Measurements from ENCODE around the gene STX8.

The STX8 gene

DNA sequence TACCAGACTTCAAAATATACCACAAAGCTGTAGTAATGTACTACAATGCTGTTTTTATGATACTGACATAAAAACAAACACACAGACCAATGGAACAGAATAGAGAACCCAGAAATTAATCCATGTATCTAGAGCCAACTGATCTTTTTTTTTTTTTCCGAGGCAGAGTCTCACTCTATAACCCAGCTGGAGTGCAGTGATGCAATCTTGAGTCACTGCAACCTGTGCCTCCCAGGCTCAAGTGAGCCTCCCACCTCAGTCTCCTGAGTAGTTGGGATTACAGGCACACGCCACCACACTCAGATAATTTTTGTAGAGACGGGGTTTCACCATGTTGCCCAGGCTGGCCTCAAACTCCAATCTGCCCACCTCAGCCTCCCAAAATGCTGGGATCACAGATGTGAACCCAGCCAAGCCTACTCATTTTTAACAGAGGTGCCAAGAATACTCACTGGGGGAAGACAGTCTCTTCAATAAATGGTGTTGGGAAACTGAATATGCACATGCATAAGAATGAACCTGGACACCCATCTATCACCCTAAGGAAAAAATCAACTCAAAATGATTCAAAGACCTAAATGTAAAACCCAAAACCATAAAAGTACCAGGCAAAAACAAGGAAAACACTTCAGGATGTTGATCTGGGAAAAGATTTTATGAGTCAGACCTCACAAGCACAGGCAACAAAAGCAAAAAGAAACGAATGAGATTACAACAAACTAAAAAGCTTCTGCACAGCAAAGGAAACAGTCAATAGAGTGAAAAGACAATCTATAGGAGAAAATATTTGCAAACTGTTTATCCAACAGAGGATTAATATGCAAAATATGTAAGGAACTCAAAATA lies 63.1 kb downstream of the STX8 start:
- H3K4me1 ChIP-seq (ENCODE audit: control insufficient read depth, insufficient read depth, low read length), result no peaks in the 10 kb centered on the region
- CTCF ChIA-PET, result no interaction called here
- TF ChIP-seq ZFP3 (tag by site-specific recombination; IDR thresholded peaks at IDR 0.05; ENCODE audit: low read depth), result no peak
- TF ChIP-seq, protein P1, sequence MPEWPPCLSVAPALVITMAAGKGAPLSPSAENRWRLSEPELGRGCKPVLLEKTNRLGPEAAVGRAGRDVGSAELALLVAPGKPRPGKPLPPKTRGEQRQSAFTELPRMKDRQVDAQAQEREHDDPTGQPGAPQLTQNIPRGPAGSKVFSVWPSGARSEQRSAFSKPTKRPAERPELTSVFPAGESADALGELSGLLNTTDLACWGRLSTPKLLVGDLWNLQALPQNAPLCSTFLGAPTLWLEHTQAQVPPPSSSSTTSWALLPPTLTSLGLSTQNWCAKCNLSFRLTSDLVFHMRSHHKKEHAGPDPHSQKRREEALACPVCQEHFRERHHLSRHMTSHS (tag by site-specific recombination; IDR thresholded peaks at IDR 0.05), result no peak
- TF ChIP-seq SCRT2 (tag by site-specific recombination; IDR thresholded peaks at IDR 0.05), result peak; percentile 95
- TF ChIP-seq FEZF1 (tag by site-specific recombination; IDR thresholded peaks at IDR 0.05), result peak; percentile 65
- TF ChIP-seq ZNF112 (tag by site-specific recombination; IDR thresholded peaks at IDR 0.05), result no peak
- peak; percentile 37; the same call in 1 of the 2 replicates for TF ChIP-seq ZNF335 (tag by site-specific recombination; conservative IDR thresholded peaks at IDR 0.05)
- TF ChIP-seq ZFP69B (tag by site-specific recombination; IDR thresholded peaks at IDR 0.05), result 0 out of 2 replicates have a peak, but pooled peaks have one; percentile 42
- no peak for TF ChIP-seq ZFP37 (tag by site-specific recombination; IDR thresholded peaks at IDR 0.05)
- TF ChIP-seq ZFHX2 (tag by site-specific recombination; conservative IDR thresholded peaks at IDR 0.05), result peak; percentile 60
- peak; percentile 47; the same call in 1 of the 2 replicates for TF ChIP-seq SP7 (tag by site-specific recombination; IDR thresholded peaks at IDR 0.05)
- peak; percentile 29; the same call in 1 of the 2 replicates for TF ChIP-seq KLF8 (tag by site-specific recombination; IDR thresholded peaks at IDR 0.05)
- no peak for TF ChIP-seq ZNF114 (tag by site-specific recombination; IDR thresholded peaks at IDR 0.05)
- no peak for TF ChIP-seq ZNF311 (tag by site-specific recombination; IDR thresholded peaks at IDR 0.05; ENCODE audit: borderline replicate concordance)
- TF ChIP-seq EGR2 (tag by site-specific recombination; IDR thresholded peaks at IDR 0.05; ENCODE audit: low read depth), result peak; percentile 72
- peak; percentile 82 for TF ChIP-seq GLIS1 (tag by site-specific recombination; IDR thresholded peaks at IDR 0.05)
- TF ChIP-seq ZNF324 (tag by site-specific recombination; IDR thresholded peaks at IDR 0.05), result 0 out of 2 replicates have a peak, but pooled peaks have one; percentile 61
- no peak for TF ChIP-seq ZNF571 (tag by site-specific recombination; IDR thresholded peaks at IDR 0.05)
- peak; percentile 45; the same call in 1 of the 2 replicates for TF ChIP-seq ZNF16 (tag by site-specific recombination; IDR thresholded peaks at IDR 0.05; ENCODE audit: low read depth)
- 0 out of 2 replicates have a peak, but pooled peaks have one; percentile 38 for TF ChIP-seq ZNF2 (tag by site-specific recombination; IDR thresholded peaks at IDR 0.05)
- peak; percentile 64 for TF ChIP-seq SCRT1 (tag by site-specific recombination; IDR thresholded peaks at IDR 0.05; ENCODE audit: borderline replicate concordance)
- TF ChIP-seq, protein P2, sequence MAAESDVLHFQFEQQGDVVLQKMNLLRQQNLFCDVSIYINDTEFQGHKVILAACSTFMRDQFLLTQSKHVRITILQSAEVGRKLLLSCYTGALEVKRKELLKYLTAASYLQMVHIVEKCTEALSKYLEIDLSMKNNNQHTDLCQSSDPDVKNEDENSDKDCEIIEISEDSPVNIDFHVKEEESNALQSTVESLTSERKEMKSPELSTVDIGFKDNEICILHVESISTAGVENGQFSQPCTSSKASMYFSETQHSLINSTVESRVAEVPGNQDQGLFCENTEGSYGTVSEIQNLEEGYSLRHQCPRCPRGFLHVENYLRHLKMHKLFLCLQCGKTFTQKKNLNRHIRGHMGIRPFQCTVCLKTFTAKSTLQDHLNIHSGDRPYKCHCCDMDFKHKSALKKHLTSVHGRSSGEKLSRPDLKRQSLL (tag by site-specific recombination; IDR thresholded peaks at IDR 0.05), result peak; percentile 87
- TF ChIP-seq, protein P3, sequence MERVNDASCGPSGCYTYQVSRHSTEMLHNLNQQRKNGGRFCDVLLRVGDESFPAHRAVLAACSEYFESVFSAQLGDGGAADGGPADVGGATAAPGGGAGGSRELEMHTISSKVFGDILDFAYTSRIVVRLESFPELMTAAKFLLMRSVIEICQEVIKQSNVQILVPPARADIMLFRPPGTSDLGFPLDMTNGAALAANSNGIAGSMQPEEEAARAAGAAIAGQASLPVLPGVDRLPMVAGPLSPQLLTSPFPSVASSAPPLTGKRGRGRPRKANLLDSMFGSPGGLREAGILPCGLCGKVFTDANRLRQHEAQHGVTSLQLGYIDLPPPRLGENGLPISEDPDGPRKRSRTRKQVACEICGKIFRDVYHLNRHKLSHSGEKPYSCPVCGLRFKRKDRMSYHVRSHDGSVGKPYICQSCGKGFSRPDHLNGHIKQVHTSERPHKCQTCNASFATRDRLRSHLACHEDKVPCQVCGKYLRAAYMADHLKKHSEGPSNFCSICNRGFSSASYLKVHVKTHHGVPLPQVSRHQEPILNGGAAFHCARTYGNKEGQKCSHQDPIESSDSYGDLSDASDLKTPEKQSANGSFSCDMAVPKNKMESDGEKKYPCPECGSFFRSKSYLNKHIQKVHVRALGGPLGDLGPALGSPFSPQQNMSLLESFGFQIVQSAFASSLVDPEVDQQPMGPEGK (tag by site-specific recombination; IDR thresholded peaks at IDR 0.05), result peak; percentile 39; the same call in 1 of the 2 replicates
- TF ChIP-seq KLF9 (tag by site-specific recombination; IDR thresholded peaks at IDR 0.05; ENCODE audit: low read depth), result 0 out of 2 replicates have a peak, but pooled peaks have one; percentile 18
- TF ChIP-seq, protein P4, sequence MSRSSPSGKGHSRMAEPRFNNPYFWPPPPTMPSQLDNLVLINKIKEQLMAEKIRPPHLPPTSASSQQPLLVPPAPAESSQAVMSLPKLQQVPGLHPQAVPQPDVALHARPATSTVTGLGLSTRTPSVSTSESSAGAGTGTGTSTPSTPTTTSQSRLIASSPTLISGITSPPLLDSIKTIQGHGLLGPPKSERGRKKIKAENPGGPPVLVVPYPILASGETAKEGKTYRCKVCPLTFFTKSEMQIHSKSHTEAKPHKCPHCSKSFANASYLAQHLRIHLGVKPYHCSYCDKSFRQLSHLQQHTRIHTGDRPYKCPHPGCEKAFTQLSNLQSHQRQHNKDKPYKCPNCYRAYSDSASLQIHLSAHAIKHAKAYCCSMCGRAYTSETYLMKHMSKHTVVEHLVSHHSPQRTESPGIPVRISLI (tag by site-specific recombination; IDR thresholded peaks at IDR 0.05), result peak; percentile 82
- peak; percentile 89 for TF ChIP-seq TRIM28 (IDR thresholded peaks at IDR 0.05; ENCODE audit: borderline replicate concordance, low read length)
- TF ChIP-seq ZIC2 (tag by site-specific recombination; IDR thresholded peaks at IDR 0.05), result peak; percentile 45; the same call in 1 of the 2 replicates
- 0 out of 2 replicates have a peak, but pooled peaks have one; percentile 43 for TF ChIP-seq ZNF24 (tag by site-specific recombination; IDR thresholded peaks at IDR 0.05)
- TF ChIP-seq ZEB2 (tag by site-specific recombination; IDR thresholded peaks at IDR 0.05), result peak; percentile 49; the same call in 1 of the 2 replicates
- TF ChIP-seq, protein P5, sequence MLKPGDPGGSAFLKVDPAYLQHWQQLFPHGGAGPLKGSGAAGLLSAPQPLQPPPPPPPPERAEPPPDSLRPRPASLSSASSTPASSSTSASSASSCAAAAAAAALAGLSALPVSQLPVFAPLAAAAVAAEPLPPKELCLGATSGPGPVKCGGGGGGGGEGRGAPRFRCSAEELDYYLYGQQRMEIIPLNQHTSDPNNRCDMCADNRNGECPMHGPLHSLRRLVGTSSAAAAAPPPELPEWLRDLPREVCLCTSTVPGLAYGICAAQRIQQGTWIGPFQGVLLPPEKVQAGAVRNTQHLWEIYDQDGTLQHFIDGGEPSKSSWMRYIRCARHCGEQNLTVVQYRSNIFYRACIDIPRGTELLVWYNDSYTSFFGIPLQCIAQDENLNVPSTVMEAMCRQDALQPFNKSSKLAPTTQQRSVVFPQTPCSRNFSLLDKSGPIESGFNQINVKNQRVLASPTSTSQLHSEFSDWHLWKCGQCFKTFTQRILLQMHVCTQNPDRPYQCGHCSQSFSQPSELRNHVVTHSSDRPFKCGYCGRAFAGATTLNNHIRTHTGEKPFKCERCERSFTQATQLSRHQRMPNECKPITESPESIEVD (tag by site-specific recombination; IDR thresholded peaks at IDR 0.05), result peak; percentile 60
- TF ChIP-seq ZNF792 (tag by site-specific recombination; IDR thresholded peaks at IDR 0.05), result no peak
- no peak for TF ChIP-seq ZNF624 (tag by site-specific recombination; IDR thresholded peaks at IDR 0.05)
- peak; percentile 85 for TF ChIP-seq ZBTB17 (tag by site-specific recombination; IDR thresholded peaks at IDR 0.05)
- POLR2A ChIA-PET, result no interaction called here
- H3K9me3 ChIP-seq (ENCODE audit: control insufficient read depth, insufficient read depth, low read depth, low read length), result peaks cover 3% of the 10 kb centered on the region
- no peaks in the 10 kb centered on the region for H3K36me3 ChIP-seq (ENCODE audit: control insufficient read depth in 2 of 2, insufficient read depth in 1 of 2, low read length in 2 of 2)
- H3K4me3 ChIP-seq (ENCODE audit: low read depth, low read length), result no peak overlapping the region
- no peak overlapping the region for H3K27ac ChIP-seq (ENCODE audit: extremely low read depth, low read depth, low read length)

Measured in HEK293 (cell line).